ENCODE measurements around the gene ITM2A.
A peak's percentile ranks its signal among the peaks of the same experiment; 100 is the strongest.

Gene ITM2A

DNA sequence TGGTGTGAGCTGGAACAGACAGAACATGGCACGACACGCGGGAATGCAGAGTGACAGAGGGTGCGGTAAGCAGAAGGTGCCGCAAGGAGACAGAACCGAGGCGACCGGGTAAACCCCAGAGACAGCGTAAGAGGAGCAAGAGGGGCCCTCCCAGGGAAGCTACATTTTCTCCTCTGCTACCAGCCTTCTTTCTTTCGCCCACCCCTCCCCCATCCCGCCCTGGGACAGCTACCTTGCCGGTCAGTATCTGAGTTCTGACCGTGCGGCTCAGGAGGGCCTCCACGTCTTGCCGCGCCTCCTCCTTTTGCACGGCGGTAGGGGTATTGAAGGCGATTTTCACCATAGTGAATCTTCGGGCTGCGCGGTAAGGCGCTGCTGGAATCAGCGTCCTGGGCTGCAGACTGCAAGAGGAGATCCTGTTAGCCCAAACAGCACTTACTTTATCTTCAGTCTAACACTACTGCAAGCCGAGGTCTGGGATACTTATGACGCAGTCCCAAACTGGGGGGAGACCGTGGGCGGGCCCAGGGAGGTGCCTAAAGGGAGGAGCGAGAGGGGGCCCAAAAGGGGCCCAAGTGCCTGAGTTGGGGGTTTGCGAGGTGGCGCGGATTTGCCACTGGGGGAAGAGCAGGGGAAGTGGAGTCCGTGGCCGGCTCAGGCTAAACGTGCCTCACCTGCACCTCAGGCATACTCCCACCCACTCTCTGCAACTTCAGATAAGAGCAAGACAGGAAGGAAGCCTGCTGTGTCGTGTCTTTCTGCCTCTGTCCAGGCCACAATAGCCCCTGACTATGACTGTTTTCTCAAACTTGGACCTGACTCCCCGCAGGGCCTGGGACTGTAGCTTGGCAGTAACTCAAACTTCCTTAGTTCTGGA is at the start of gene ITM2A:
ITM2A (minus strand) TSS at position 462 of the 877 bp plus-strand sequence; CDS start at position 343, 119 bp downstream.
- DNase-seq: peak; percentile 55

DNA sequence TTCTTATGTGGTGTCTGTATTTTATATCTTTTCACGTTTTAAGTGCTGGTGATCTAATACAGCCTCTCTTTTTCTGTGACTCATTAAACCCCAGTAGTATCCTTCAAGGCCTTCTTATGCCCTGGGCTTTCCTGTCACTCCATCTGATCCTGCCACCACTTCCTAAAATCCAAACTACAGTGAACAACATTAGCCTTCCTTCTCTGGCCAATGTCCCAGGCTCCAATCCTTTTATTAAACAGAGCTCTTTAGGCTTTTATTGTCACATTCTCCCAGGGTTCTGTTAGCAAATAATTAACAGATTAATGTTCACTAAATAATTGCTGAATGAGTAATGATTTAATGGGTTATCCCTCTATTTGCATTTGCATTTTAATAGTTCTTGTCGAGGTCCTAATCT is 47.9 kb upstream of the ITM2A start:
- DNase-seq: no peak

DNA sequence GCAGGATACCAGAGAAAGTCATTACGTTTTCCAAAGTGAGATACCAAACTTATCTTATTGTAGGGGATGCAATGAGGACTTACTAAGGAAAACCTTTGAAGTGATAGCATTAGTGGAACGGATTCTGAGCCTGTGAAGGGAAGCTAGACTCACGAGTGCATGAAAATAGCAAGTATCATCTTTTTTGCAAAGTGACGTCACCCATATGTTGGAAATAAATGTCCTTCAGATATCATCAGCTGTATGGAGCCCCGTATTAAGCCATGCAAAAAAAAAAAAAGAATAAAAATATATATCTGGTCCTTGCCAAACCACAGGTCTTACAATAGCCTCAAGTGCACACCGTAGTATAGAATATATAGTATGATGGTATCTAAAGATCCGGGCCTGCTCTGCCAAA is 46.8 kb upstream of the ITM2A start:
- no peak for DNase-seq

DNA sequence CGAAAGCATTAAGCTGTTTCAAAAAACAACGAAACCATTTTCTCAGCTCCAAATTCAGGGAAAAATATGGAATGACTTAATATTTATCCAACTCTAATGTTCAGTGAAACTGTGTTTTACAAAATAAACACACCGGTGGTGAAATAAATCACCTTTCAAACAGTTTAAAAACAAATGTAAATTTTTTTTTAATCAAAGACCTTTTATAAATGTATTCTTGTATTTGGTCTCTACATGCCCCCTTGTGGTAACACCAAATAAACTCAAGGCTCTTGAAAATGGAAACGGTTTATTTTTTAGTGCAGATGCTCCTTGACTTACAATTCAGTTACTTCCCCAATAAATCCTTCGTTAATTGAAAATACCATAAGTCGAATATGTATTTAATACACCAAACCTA is 45.8 kb upstream of the ITM2A start:
- DNase-seq: peak; percentile 67

DNA sequence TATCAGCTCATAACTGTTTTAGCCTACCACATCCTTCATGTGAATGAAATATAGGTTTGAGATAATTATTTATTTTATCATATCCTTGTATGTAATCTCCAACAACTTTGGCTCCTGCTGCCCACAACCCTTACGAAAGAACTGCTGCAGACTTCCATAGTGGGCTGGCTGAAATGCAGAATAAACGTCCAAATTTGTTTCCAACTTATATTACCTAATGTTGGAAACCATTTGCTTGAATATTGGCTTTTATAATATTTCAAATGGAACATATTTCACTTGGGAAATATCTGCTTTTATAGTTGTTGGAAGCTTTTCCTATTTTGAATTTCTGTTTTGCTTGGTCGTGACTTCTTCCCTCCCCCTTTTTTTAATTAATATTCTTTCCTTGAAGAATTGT is 45.0 kb upstream of the ITM2A start:
- peak; percentile 10 for DNase-seq

DNA sequence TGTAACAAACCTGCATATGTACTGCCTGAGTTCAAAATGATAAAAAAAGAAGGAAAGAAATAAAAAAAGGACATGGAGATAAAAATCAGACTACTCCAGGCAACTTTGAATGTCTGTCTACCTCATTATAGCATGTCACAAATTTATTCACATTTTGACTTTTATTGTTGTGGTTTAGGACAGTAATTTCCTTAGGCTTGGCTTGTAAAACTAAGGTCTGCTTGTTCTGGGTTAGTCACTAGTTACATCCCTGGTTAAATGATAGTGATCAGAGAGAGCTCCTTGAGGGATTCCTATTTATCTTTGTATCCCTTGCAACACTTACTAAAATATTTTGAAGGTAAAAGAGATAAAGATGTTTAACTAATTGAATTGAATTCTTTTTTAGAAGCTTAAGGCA is 42.5 kb upstream of the ITM2A start:
- no peak for DNase-seq

DNA sequence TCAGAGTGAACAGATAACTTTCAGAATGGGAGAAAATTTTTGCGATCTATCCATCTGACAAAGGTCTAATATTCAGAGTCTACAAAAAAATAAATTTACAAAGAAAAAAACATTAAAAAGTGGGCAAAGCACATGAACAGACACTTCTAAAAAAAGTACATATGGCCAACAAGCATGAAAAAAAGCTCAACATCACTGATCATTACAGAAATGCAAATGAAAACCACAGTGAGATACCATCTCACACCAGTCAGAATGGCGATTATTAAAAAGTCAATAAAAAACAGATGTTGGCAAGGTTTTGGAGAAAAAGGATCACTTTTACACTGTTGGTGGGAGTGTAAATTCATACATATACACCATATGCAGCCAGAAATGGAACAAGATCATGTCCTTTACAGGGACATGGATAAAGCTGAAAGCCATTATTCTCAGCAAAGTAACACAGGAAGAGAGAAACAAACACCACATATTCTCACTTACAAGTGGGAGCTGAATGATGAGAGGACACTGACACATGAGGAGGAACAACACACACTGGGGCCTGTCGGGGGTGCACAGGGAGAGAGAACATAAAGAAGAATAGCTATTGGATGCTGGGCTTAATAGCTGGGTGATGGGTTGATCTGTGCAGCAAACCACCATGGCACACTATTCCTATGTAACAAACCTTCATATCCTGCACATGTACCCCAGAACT is 41.6 kb upstream of the ITM2A start:
- no peak for DNase-seq

DNA sequence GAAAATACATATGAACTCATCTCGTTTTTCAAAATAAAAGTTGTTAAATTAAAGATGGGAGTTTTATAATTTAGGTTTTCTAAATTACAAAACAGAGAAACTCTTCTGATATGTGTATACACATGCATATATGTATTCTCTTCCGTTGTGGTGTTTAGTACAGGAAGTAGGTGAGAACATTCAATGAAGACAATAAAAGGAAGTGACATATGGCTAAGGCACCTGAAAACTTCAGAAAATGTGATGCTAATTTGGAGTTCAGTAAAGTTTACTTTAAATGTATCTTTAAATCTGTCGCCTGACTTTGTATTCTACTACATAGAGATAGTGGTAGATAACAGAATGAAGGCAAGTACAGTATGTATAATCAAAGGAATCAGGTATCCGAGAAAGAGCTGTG is 33.5 kb upstream of the ITM2A start:
- no peak for DNase-seq

DNA sequence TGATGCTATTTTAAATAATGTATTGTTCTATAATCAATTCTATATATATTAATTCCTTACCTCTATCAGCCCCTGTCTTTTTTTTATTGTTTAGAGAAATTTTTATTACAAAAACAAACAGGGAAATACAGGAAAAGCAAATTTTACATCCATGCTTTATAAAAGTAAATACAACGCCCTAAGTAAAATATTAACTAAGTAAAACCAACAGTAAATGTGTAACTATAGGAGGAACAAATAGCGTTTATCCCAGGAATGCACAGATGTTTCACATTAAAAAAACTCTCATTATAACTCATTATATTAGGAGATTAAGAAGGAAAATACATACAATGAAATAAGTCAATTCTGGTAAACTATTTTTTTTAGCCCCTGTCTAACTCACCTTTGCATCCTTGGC is 8.2 kb upstream of the ITM2A start:
- DNase-seq: peak; percentile 20

DNA sequence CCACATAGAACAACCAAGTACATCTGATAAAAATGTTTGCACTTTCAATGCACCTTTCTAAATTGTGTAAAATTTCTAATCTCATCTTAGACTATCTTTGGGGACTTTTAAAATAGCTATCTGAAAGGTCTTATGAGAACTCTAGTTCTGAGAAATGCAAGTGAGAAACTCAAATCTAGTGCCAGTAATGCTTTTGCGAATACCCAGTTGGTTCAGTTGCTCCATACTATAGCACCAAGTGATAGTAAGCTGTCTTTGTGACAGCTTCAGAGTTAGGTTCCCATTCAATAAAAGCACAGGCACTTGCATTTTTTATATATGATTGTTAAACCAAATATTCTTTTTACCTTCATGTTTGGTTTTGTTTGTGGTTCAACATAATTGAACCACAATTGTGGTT is 4.5 kb upstream of the ITM2A start:
- no peak for DNase-seq

DNA sequence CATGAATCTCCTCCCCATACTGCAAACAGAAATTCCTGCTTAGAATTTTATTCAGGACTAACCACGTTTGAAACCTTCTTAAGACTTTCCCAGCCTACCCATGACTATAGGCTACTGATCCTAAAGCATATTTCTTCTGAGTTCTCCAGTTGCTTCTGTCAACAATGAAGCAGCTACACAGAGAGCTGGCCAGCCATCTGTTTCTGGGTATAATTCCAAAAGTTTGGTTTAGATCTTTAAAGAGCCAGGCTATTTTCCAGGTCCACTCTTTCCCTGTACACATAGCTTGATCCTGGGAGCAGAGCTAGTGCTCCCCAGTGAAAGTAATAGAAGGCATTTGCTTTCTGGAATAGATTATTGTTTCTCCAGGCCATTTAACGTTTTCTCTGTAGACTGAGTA is 4.0 kb upstream of the ITM2A start:
- no peak for DNase-seq

DNA sequence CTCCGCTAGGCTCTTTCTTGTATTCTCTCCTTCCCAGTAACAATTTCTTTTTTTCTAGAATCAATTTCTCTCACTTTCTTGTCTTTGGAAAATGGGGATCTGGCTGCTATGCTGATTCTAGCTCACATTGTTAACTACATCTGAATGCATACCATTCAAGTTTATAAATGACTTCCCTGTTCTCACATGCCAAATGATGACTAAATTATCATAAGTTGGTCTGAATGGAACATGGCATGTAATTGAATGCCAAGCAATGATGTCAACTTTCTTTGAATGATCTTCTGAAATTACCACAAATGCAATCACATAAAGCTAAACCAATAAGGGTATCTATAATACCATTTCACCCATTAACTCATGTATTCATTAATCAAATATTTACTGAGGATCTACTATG is 2.7 kb upstream of the ITM2A start:
- DNase-seq: no peak

DNA sequence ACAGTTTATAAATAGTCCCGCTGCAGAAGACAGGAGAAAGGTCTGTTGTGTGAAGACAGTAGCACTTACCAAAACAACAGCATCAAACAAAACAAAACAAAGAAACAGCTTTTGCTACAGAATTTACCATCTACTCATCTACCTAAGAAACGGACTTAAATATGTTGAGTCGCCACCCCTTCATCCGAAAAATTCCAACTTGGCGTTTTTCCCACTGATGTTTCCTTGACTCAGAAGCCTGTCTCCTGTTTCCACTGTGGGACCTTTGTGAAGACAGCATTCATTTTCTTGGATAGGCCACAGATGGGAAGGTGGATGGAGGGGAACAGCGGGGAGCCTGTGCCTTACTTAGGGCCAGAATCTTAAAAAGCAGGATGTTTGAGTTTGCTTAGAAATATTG is 1.3 kb upstream of the ITM2A start:
- no peak for DNase-seq

DNA sequence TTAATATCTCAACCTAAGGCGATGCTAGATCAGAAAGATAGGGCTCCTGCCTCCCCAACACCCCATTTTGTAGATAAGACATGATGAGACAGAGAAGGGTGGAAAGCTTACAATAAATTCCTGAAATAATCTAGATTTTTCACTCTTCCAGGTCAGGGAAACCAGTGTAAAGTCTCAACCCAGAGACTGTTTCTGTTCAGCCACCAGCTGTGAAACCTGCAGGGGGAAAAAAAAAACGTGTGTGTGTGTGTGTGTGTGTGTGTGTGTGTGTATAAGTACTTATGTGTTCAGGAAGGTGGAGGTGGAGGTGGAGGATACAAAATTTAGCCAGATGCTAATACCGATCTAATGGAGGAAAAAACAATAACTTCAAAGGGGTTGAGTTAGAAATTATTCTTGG is 773 bp upstream of the ITM2A start:
- no peak for DNase-seq

DNA sequence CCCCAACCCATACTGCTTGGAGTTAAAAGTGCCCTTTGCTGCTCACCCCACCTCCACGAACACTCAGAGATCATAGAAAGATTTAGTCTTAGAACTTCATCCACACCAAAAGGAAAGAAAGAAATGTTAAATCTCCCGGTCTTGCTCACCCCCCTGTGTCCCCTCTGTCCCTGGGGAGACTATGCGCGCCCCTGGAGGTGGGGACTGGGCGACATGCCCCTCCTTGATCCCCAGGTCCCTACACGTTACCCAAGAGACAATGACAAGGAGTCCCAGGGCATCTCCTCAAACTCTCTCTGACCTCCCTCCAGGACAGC is 620 bp downstream of the ITM2A start:
- DNase-seq: no peak

DNA sequence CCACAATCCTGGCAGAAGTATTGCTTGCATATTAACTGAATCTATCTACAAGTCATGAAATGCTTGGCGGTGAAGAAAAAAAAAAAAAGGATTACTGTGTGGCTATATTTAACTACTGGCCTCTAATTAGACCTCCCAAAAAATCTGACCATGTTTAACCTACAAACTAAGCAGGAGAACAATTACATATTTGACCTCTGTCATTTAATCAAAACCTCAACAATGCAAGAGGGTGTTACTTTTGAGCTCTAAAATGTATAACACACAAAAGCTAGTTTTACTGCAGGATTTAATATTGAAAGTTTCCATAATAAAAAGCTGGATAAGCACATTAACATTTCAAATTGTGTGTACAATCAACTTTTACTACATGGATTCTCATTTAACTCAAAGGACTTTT is 1.5 kb downstream of the ITM2A start:
- DNase-seq: no peak

DNA sequence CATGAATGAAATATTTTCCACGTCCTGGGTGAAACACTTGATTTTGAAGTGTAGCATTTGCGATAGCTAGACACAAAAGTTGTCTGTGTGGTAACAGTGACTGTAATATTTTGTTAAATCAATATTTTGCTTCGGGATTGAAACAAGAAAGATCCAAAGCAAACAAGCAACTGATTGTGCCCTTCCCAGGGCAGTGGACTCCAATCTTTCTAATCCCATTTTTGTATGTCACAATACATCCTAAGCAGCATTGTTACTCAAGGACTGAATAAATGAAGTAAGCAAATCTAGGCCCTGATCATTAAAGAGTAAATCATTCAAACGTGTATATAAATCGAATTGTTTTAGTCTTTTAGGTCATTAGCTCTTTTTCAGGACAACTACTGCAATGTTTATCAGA is 2.8 kb downstream of the ITM2A start:
- no peak for DNase-seq

DNA sequence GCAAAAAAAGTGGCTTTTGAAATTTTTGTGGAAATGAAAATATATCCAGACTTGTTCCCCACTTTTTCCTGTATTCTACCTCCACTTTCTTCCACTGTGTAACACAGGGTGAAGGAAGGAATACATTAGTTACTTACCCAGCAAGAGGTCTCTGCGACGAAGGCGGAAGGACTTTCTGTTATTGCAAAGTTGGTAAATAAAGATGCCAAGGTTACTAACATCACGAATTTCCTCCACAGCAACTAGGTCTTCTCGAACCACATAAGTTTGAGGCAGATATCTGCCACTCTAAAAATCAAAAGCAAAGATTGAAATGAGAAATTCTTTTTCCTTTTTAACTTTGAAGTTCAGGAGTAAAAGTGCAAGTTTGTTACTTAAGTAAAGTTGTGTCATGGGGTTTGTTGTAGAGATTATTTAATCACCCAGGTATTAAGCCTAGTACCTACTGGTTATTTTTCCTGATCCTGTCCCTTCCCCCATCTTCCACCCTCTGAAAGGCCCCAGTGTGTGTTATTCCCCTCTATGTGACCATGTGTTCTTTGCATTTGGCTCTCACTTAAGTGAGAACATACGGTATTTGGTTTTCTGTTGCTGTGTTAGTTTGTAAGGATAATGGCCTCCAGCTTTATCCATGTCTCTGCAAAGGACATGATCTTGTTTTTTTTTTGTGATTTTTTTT is 5.8 kb downstream of the ITM2A start:
- DNase-seq: no peak

DNA sequence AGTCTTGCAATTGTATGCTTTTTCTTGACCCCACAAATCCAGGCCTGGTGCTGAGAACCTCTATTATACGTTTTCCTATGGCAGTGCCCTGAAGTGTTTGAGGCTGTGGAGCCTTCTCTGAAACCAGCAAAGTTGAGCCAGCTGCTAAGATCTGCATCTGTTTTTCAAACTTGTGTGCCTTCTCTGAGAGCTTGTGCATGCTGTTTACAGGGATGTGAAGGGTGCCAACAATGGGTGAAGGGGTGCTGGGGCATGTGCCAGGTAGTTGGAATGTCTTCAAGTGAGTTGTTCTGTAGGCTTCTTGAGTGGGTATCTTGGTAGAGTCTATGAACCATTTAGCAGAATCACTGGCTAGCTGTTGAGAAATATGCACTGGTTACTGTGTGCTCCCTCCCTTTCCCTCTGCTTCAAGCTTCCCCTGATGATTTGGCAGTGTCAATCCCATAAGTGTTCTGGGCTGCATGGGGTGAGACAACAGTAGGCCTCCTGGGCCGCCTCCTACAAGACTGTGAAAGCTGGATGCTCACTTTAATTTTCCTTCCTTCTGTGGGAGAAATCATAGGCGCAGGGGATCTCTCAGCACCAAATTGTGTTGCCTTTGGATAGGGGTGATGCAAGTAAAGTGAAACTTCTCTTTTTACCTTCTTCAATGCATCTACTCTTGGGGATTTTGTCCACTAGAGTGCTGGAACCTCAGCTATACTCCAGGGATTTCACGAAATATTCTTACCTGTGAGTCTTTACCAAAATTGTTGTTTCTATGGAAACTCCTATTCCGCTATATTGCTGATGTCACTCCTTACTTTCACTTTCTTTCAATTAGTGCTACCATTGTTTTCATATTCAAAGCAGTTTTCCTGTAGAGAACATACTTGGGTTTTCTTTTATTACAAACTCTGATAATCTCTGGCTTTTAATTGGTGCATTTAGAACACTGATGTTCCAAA is 30.0 kb downstream of the ITM2A start:
- no peak for DNase-seq

DNA sequence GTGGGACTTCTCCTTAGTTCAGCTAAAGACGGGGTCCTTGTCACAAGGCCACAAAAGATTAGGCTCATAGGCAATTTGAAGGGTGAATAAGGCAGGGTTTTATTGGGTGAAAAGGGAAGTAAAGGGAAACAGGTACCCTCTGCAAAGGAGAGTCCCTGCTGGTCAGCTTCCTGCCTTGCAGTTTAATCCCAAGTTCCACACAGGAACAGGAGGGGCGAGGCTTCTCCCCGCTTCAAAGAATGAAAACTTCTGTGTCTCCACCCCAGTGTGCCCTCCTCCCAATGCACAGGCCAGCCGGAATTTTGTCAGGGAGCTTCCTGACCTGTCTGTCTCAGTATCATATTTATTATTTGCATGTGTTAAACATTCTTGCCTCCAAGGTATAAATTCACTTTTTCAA is 37.1 kb downstream of the ITM2A start:
- DNase-seq: no peak

DNA sequence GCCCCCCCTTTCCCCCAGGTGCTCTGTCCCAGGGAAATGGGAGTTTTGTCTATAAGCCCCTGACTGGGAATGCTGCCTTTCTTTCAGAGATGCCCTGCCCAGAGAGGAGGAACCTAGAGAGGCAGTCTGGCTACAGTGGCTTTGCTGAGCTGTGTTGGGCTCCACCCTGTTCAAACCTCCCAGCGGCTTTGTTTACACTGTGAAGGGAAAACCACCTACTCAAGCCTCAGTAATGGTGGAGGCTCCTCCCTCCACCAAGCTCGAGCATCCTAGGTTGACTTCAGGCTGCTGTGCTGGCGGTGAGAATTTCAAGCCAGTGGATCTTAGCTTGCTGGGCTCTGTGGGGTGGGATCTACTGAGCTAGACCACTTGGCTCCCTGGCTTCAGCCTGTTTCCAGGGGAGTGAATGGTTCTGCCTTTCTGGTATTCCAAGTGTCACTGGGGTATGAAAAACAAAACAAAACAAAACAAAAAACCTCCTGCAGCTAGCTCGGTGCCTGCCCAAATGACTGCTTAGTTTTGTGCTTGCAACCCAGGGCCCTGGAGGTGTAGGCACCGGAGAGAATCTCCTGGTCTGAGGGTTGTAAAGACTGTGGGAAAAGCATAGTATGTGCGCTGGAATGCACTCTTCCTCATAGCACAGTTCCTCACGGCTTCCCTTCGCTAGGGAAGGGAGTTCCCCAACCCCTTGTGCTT is 41.7 kb downstream of the ITM2A start:
- peak; percentile 71 for DNase-seq

Data from DMS53 (cell line).